Liver (tissue), 9 donors: ENCODE data around the gene KRTAP22-2. TPM values are rescaled to one million over a fixed set of nuclear protein-coding genes. Genes with fewer than 3 reads are reported as not detected.

ENCODE experiments used
- DNase-seq: peaks from one replicate; pipeline ENCODE4 v3.0.0-alpha.2; 2017; ENCODE audit warnings: low spot score
- H3K27ac ChIP-seq, 2 donors: one replicate each; pipeline ENCODE4 v1.7.0; 2013; ENCODE audit warnings: inconsistent platforms in 2 of 2, low read length in 2 of 2, control low read depth in 1 of 2, low read depth in 1 of 2, mild to moderate bottlenecking in 1 of 2
- H3K27me3 ChIP-seq, 4 donors: one replicate each; pipeline versions ENCODE4 v1.6.1 to v1.7.0; 2013; ENCODE audit warnings: low read length in 3 of 4, inconsistent platforms in 1 of 4, mild to moderate bottlenecking in 1 of 4, moderate library complexity in 1 of 4; ENCODE audit not compliant: control insufficient read depth in 4 of 4, insufficient read depth in 4 of 4
- H3K36me3 ChIP-seq, 4 donors: one replicate each; pipeline versions ENCODE4 v1.6.1 to v1.7.0; 2013; ENCODE audit warnings: low read length in 3 of 4, mild to moderate bottlenecking in 3 of 4, low read depth in 1 of 4, moderate library complexity in 1 of 4; ENCODE audit not compliant: control insufficient read depth in 4 of 4, insufficient read depth in 3 of 4
- H3K4me1 ChIP-seq, 4 donors: one replicate each; pipeline versions ENCODE4 v1.6.1 to v1.7.0; 2013; ENCODE audit warnings: low read length in 3 of 4, mild to moderate bottlenecking in 3 of 4, moderate library complexity in 1 of 4; ENCODE audit not compliant: control insufficient read depth in 4 of 4, insufficient read depth in 4 of 4
- H3K4me3 ChIP-seq, 3 donors: one replicate each; pipeline versions ENCODE4 v1.6.1 to v1.7.0; 2013; ENCODE audit warnings: low read length in 3 of 3, control low read depth in 1 of 3, low read depth in 1 of 3, mild to moderate bottlenecking in 1 of 3
- H3K9ac ChIP-seq, 2 donors: one replicate each; pipeline ENCODE4 v1.7.0; 2013; ENCODE audit warnings: low read length in 2 of 2, mild to moderate bottlenecking in 2 of 2, moderate library complexity in 2 of 2, control low read depth in 1 of 2, low read depth in 1 of 2
- H3K9me3 ChIP-seq, 4 donors: one replicate each; pipeline versions ENCODE4 v1.6.1 to v1.7.0; 2013; ENCODE audit warnings: low read length in 3 of 4; ENCODE audit not compliant: control insufficient read depth in 4 of 4
- ATF3 ChIP-seq: IDR thresholded peaks from 2 replicates; pipeline ENCODE4 v1.6.1; 2016; ENCODE audit warnings: antibody characterized with exemption
- FOXA1 ChIP-seq: IDR thresholded peaks from 2 replicates; pipeline ENCODE4 v1.6.1; 2016; ENCODE audit warnings: antibody characterized with exemption
- FOXA2 ChIP-seq: IDR thresholded peaks from 2 replicates; pipeline ENCODE4 v1.6.1; 2016; ENCODE audit warnings: antibody characterized with exemption
- GABPA ChIP-seq, 2 donors: IDR thresholded peaks in 1 of 2; conservative IDR thresholded peaks in 1 of 2; 2 replicates each; pipeline ENCODE4 v1.6.1; 2016; ENCODE audit warnings: antibody characterized with exemption in 2 of 2, mild to moderate bottlenecking in 1 of 2, moderate library complexity in 1 of 2
- HNF4G ChIP-seq: IDR thresholded peaks from 2 replicates; pipeline ENCODE4 v1.6.1; 2016; ENCODE audit warnings: antibody characterized with exemption
- JUND ChIP-seq, 2 donors: IDR thresholded peaks; 2 replicates each; pipeline ENCODE4 v1.6.1; 2016; ENCODE audit warnings: antibody characterized with exemption in 2 of 2
- NR2F2 ChIP-seq: IDR thresholded peaks from 2 replicates; pipeline ENCODE4 v1.6.1; 2016; ENCODE audit warnings: antibody characterized with exemption
- RAD21 ChIP-seq, 2 donors: IDR thresholded peaks; 2 replicates each; pipeline ENCODE4 v1.6.1; 2016; ENCODE audit warnings: antibody characterized with exemption in 2 of 2, mild to moderate bottlenecking in 2 of 2
- YY1 ChIP-seq: IDR thresholded peaks from 2 replicates; pipeline ENCODE4 v1.6.1; 2016; ENCODE audit warnings: antibody characterized with exemption, mild to moderate bottlenecking
- ZBTB33 ChIP-seq: IDR thresholded peaks from 2 replicates; pipeline ENCODE4 v1.6.1; 2016; ENCODE audit warnings: antibody characterized with exemption
- WGBS: extraction: QIAGEN DNeasy Blood & Tissue Kit; methylation state at CpG from one replicate; pipeline ENCODE4 v1.1.7; 2013; 5-methylcytosine and 5-hydroxymethylcytosine counted together
- polyA plus RNA-seq, 2 donors: library from polyadenylated mRNA; stranded (reverse) in 1 of 2; unstranded in 1 of 2; fragments of 200-250 nt in 1 of 2; fragments of >200 nt in 1 of 2; fragmentation: Nextera tagmentation in 1 of 2; extraction: Ambion mirVana in 1 of 2; gene quantifications; one replicate each; pipeline versions ENCODE4 v1.2.1 to v1.2.3, GENCODE V29; 2013 to 2015
- total RNA-seq, 2 donors: library from RNA; depleted of rRNA; stranded (reverse); fragments of >200 nt; gene quantifications; one replicate each; pipeline ENCODE4 v1.2.3, GENCODE V29; 2014
- TF ChIP-seq, protein P1 (sequence below): fragments of 150-350 bp; IDR thresholded peaks from 2 replicates; pipeline ENCODE4 v1.5.1; 2017; ENCODE audit warnings: improper control_type of control experiment, low read depth, low read length; ENCODE audit not compliant: missing input control
- TF ChIP-seq, protein P2 (sequence below): IDR thresholded peaks from 2 replicates; pipeline ENCODE4 v1.6.1; 2016; ENCODE audit warnings: antibody characterized with exemption
- donor health status: healthy.
- donor health status: healthy.
- donor health status: healthy.
- donor health status: healthy.
- donor health status: healthy.

The KRTAP22-2 gene
- total and polyA plus RNA-seq, 4 donors = not detected

DNA sequence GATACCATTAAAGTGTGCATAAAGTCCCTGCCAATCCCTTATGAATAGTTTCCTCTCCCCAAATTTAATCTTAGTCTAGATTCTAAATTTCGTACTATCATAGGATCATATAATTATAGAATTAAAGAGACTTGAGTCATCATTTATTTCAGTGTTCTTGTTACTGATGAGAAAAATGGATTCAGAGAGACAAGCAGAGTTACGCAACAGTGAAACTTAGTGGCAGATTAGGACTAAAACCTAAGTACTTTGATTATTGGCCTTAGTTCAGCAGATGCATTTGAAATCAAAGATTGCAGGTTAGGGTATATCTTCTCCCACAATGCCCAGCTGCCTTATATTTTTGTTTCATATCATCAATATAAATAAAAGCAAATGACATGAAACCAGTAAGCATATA, 28.2 kb downstream of the KRTAP22-2 start:
- 65% methylated on average over 2 of the region's 2 CpGs for WGBS
- H3K9me3 ChIP-seq = no peaks in the 10 kb centered on the region
- TF ChIP-seq GABPA (IDR thresholded peaks at IDR 0.05 in 1 of 2, conservative IDR thresholded peaks at IDR 0.05 in 1 of 2) (no peak), ATF3 (no peak), FOXA1 (no peak), HNF4G (no peak), NR2F2 (no peak), JUND (IDR thresholded peaks at IDR 0.05) (no peak), YY1 (no peak), ZBTB33 (no peak)
- TF ChIP-seq, protein P1, sequence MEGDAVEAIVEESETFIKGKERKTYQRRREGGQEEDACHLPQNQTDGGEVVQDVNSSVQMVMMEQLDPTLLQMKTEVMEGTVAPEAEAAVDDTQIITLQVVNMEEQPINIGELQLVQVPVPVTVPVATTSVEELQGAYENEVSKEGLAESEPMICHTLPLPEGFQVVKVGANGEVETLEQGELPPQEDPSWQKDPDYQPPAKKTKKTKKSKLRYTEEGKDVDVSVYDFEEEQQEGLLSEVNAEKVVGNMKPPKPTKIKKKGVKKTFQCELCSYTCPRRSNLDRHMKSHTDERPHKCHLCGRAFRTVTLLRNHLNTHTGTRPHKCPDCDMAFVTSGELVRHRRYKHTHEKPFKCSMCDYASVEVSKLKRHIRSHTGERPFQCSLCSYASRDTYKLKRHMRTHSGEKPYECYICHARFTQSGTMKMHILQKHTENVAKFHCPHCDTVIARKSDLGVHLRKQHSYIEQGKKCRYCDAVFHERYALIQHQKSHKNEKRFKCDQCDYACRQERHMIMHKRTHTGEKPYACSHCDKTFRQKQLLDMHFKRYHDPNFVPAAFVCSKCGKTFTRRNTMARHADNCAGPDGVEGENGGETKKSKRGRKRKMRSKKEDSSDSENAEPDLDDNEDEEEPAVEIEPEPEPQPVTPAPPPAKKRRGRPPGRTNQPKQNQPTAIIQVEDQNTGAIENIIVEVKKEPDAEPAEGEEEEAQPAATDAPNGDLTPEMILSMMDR = no peak

DNA sequence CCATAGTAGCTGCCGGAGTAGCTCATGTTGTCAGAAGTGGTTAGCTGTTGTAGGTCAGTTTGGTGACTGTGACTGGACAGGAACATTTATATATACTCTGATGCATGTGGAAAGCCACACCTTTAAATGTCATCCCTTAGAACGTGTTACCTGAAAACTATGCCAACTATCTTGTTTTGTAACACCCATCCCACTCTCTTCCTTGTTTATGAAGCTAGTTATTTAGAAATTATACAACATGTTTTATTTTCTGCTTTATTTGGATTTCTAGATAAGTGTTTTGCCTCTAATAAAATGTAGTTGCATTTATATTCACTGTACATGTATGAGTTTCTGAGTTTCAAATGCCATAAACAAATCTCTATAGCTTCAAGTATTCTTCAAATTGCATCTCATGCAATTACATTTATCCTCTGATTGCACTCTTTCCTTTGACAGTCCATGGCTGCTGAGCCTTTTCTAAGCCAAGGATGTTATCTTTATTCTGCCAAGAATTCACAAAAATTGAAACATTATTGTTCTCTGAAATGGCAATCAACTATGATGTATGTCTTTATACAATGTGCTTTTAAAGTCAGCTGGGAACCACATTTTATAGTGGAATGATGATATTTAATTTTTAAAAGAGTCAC, 28.8 kb downstream of the KRTAP22-2 start, which contains the start of gene KRTAP19-7:
Gene KRTAP19-7, minus strand, starts transcription at position 51 of the 632 bp plus-strand sequence. Its CDS starts 25 bp downstream, at position 26.
- H3K27ac ChIP-seq = no peak within 1 kb of the TSS
- DNase-seq = no peak
- no peak within 1 kb of the TSS for H3K4me3 ChIP-seq
- H3K27me3 ChIP-seq = no peaks in the 10 kb centered on the region
- H3K4me1 ChIP-seq = no peaks in the 10 kb centered on the region
- no peaks in the 10 kb centered on the region for H3K36me3 ChIP-seq
- H3K9me3 ChIP-seq = no peaks in the 10 kb centered on the region
- TF ChIP-seq, protein P1 = no peak
- TF ChIP-seq JUND (IDR thresholded peaks at IDR 0.05) (no peak), ZBTB33 (no peak), FOXA2 (no peak), NR2F2 (no peak), GABPA (IDR thresholded peaks at IDR 0.05 in 1 of 2, conservative IDR thresholded peaks at IDR 0.05 in 1 of 2) (no peak), ATF3 (no peak), RAD21 (IDR thresholded peaks at IDR 0.05) (no peak)
- TF ChIP-seq, protein P2, sequence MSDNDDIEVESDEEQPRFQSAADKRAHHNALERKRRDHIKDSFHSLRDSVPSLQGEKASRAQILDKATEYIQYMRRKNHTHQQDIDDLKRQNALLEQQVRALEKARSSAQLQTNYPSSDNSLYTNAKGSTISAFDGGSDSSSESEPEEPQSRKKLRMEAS = no peak
- no peak within 1 kb of the TSS for H3K9ac ChIP-seq
- 63% methylated on average over 2 of the region's 2 CpGs for WGBS

More for the DNA sequence above, 28.2 kb downstream of the KRTAP22-2 start:
- no peaks in the 10 kb centered on the region for H3K27me3 ChIP-seq
- H3K27ac ChIP-seq = no peak overlapping the region
- H3K9ac ChIP-seq = no peak overlapping the region
- no peak overlapping the region for H3K4me3 ChIP-seq
- no peaks in the 10 kb centered on the region for H3K36me3 ChIP-seq
- DNase-seq = no peak
- no peaks in the 10 kb centered on the region for H3K4me1 ChIP-seq
